ENCODE measurements around the gene GFER. TPM values are rescaled to one million over a fixed set of nuclear protein-coding genes. Genes with fewer than 3 reads are reported as not detected.
A peak's percentile ranks its signal among the peaks of the same experiment; 100 is the strongest.
"Not testable (repeated sequence)": the region's sequence is repeated elsewhere in the genome, so short reads cannot be mapped to it uniquely, and the experiment has no call there.

The GFER gene
- total and polyA plus RNA-seq, 2 experiments from 2014 or later, result 16.4 to 31.0 TPM

DNA sequence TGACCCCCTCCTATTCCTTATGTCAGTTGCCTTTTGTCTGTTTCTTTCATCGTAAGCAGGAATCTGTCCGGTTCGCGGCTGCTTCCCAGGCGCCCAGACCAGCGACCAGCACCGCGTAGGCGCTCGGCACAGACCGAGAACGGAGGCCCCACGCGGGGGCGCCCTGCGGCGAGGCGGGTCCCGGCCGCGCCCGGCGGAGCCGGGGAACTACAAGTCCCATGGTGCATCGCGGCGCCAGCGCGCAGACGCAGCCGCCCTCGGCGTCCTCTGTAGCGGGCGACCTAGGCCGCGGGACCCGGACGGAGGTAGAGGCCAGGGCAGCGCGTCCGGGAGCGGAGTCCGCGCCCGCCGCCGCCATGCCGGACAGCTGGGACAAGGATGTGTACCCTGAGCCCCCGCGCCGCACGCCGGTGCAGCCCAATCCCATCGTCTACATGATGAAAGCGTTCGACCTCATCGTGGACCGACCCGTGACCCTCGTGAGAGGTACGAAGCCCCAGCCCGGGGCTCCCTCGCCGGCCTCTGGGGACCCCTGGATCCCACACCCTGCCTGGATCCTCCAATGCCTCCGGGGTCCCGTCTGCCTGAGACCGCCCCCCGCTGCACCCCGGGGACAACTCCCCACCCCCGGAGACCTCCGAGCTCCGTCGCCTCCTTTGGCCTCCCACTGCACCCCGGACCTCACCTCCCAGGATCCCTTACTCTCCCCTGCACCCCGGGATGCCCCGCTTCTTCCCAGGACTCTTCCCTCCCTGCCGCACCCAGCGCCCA lies 24.5 kb upstream of the GFER start, which contains the start of gene NDUFB10:
NDUFB10 (plus strand) TSS at position 270 of the 771 bp plus-strand sequence; CDS start at position 357, 87 bp downstream.
- H3F3A ChIP-seq (ENCODE audit: insufficient read depth), result peaks cover 40% of the 10 kb centered on the region
- in situ Hi-C loops (cut with MboI), result no loop called here

DNA sequence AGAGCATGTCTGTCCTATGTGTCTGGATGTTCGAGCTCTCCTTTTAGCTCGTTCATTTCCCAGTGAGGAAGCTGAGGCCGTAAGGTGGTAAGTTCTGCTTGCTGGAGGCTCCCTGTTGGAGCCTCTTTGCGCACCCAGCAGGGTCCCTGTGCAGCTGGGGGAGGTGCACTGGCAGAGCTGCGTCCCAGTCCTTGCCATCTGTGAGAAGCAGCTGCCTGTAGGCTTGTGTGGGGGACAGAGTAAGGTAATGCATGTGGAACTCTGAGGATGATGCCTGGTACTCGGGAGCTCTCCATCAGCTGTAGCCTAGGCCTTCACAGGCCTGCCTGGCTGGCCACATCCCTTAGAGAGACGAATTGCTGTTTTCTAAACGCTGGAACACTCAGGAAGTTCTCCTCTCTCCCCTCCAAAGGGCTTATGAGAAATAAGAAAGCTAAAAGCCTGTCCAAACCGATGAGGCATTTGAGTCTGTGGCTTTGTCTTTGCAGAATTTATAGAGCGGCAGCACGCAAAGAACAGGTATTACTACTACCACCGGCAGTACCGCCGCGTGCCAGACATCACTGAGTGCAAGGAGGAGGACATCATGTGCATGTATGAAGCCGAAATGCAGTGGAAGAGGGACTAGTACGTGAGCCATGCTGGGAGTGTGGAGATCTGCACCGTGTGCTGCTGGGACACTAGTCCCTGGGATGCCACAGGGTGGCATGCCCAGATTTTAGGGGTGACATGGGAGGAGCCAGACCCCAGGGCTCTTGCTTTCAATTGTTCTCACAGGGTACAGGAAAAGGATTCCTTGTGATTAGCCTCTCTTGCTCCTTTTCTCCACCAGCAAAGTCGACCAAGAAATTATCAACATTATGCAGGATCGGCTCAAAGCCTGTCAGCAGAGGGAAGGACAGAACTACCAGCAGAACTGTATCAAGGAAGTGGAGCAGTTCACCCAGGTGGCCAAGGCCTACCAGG lies 23.0 kb upstream of the GFER start:
- WGBS, 2 experiments (ENCODE audit: low coverage in 1 of 2, low lambda C conversion rate in 2 of 2, missing lambda C conversion rate in 2 of 2), result 62 to 63% methylated on average over 20 of the region's 20 CpGs
- H3K4me2 ChIP-seq (ENCODE audit: unreplicated experiment), result peak overlapping the region; percentile 82
- peaks cover 5% of the 10 kb centered on the region for H3K4me1 ChIP-seq (ENCODE audit: insufficient read depth)
- peak overlapping the region; percentile 94 for H3K9ac ChIP-seq
- DNase-seq, result peak; percentile 51
- in situ Hi-C loops (cut with MboI), result no loop called here
- no peaks in the 10 kb centered on the region for H4K20me1 ChIP-seq (ENCODE audit: insufficient read depth)
- peak overlapping the region; percentile 85 for H3K4me3 ChIP-seq
- peaks cover 61% of the 10 kb centered on the region for H3K79me2 ChIP-seq (ENCODE audit: insufficient read depth)
- no peaks in the 10 kb centered on the region for H3K9me3 ChIP-seq (ENCODE audit: low read depth)
- H3K9me2 ChIP-seq (ENCODE audit: insufficient read depth), result no peaks in the 10 kb centered on the region
- H3K27ac ChIP-seq, result peak overlapping the region; percentile 50; the same call in 1 of the 2 replicates
- TF ChIP-seq EZH2phosphoT487 (IDR thresholded peaks at IDR 0.05; ENCODE audit: insufficient read depth, low read depth) (no peak), EZH2 (IDR thresholded peaks at IDR 0.05; ENCODE audit: insufficient read depth, poor library complexity, severe bottlenecking) (no peak)
- H2AFZ ChIP-seq, result no peak overlapping the region
- peaks cover 40% of the 10 kb centered on the region for H3F3A ChIP-seq (ENCODE audit: insufficient read depth)
- no peaks in the 10 kb centered on the region for H3K27me3 ChIP-seq (replicated peaks; ENCODE audit: insufficient read depth)
- peaks cover 24% of the 10 kb centered on the region for H3K36me3 ChIP-seq (ENCODE audit: low read depth)

More for the DNA sequence above, 24.5 kb upstream of the GFER start, which contains the start of gene NDUFB10:
- peak within 1 kb of the TSS; percentile 82 for H3K4me2 ChIP-seq (ENCODE audit: unreplicated experiment)
- peaks cover 24% of the 10 kb centered on the region for H3K36me3 ChIP-seq (ENCODE audit: low read depth)
- TF ChIP-seq EZH2phosphoT487 (IDR thresholded peaks at IDR 0.05; ENCODE audit: insufficient read depth, low read depth) (no peak), EZH2 (IDR thresholded peaks at IDR 0.05; ENCODE audit: insufficient read depth, poor library complexity, severe bottlenecking) (no peak)
- peaks cover 49% of the 10 kb centered on the region for H3K79me2 ChIP-seq (ENCODE audit: insufficient read depth)
- H3K9ac ChIP-seq, result peak within 1 kb of the TSS; percentile 94
- peak within 1 kb of the TSS; percentile 85 for H3K4me3 ChIP-seq
- H3K27me3 ChIP-seq (replicated peaks; ENCODE audit: insufficient read depth), result no peaks in the 10 kb centered on the region
- H3K27ac ChIP-seq, result peak within 1 kb of the TSS; percentile 50
- H3K4me1 ChIP-seq (ENCODE audit: insufficient read depth), result no peaks in the 10 kb centered on the region; the same call in 1 of the 2 replicates
- peak; percentile 96 for DNase-seq
- no peaks in the 10 kb centered on the region for H4K20me1 ChIP-seq (ENCODE audit: insufficient read depth)
- no peaks in the 10 kb centered on the region for H3K9me3 ChIP-seq (ENCODE audit: low read depth)
- WGBS, 2 experiments (ENCODE audit: low coverage in 1 of 2, low lambda C conversion rate in 2 of 2, missing lambda C conversion rate in 2 of 2), result 1 to 2% methylated on average over 51 to 66 of the region's 79 CpGs
- peak within 1 kb of the TSS; percentile 86 for H2AFZ ChIP-seq
- no peaks in the 10 kb centered on the region for H3K9me2 ChIP-seq (ENCODE audit: insufficient read depth)

GRCh38 chr16:1961651-1962067 lies 22.3 kb upstream of the GFER start:
- H3K4me1 ChIP-seq (ENCODE audit: insufficient read depth), result peaks cover 6% of the 10 kb centered on the region
- H3F3A ChIP-seq (ENCODE audit: insufficient read depth), result peaks cover 40% of the 10 kb centered on the region
- H4K20me1 ChIP-seq (ENCODE audit: insufficient read depth), result no peaks in the 10 kb centered on the region
- no peaks in the 10 kb centered on the region for H3K27me3 ChIP-seq (replicated peaks; ENCODE audit: insufficient read depth)
- WGBS, 2 experiments (ENCODE audit: low coverage in 1 of 2, low lambda C conversion rate in 2 of 2, missing lambda C conversion rate in 2 of 2), result 68 to 71% methylated on average over 6 of the region's 6 CpGs
- H3K4me3 ChIP-seq, result no peak overlapping the region
- no peak overlapping the region for H3K4me2 ChIP-seq (ENCODE audit: unreplicated experiment)
- H2AFZ ChIP-seq, result no peak overlapping the region
- in situ Hi-C loops (cut with MboI), result no loop called here
- DNase-seq, result peak; percentile 16
- peaks cover 68% of the 10 kb centered on the region for H3K79me2 ChIP-seq (ENCODE audit: insufficient read depth)
- TF ChIP-seq EZH2phosphoT487 (IDR thresholded peaks at IDR 0.05; ENCODE audit: insufficient read depth, low read depth), result no peak
- TF ChIP-seq EZH2 (IDR thresholded peaks at IDR 0.05; ENCODE audit: insufficient read depth, poor library complexity, severe bottlenecking), result no peak
- no peaks in the 10 kb centered on the region for H3K9me2 ChIP-seq (ENCODE audit: insufficient read depth)
- H3K9me3 ChIP-seq (ENCODE audit: low read depth), result no peaks in the 10 kb centered on the region
- H3K9ac ChIP-seq, result no peak overlapping the region
- no peak overlapping the region for H3K27ac ChIP-seq
- peaks cover 24% of the 10 kb centered on the region for H3K36me3 ChIP-seq (ENCODE audit: low read depth)

- H3K4me3 ChIP-seq, result peak overlapping the region; percentile 93
- H4K20me1 ChIP-seq (ENCODE audit: insufficient read depth); DNase-seq; H3K4me2 ChIP-seq (ENCODE audit: unreplicated experiment); H3K9me2 ChIP-seq (ENCODE audit: insufficient read depth); H3K9me3 ChIP-seq (ENCODE audit: low read depth); H3K27me3 ChIP-seq (replicated peaks; ENCODE audit: insufficient read depth); H3K4me1 ChIP-seq (ENCODE audit: insufficient read depth); in situ Hi-C loops (cut with MboI); H2AFZ ChIP-seq: not testable (repeated sequence)
- peaks cover 73% of the 10 kb centered on the region for H3K79me2 ChIP-seq (ENCODE audit: insufficient read depth)
- peak overlapping the region; percentile 97; the same call in 1 of the 2 replicates for H3K9ac ChIP-seq
- peaks cover 40% of the 10 kb centered on the region for H3F3A ChIP-seq (ENCODE audit: insufficient read depth)
- peaks cover 24% of the 10 kb centered on the region for H3K36me3 ChIP-seq (ENCODE audit: low read depth)
- H3K27ac ChIP-seq, result 0 out of 2 replicates have a peak overlapping the region, but pooled peaks have one; percentile 91
- WGBS, 2 experiments (ENCODE audit: low coverage in 1 of 2, low lambda C conversion rate in 2 of 2, missing lambda C conversion rate in 2 of 2), result 83 to 89% methylated on average over 29 to 37 of the region's 37 CpGs
These were observed 21.5 kb upstream of the GFER start for GRCh38 chr16:1962161-1963153.
